GM19240 (cell line): ENCODE results near the gene SLC25A31.
A peak's percentile ranks its signal among the peaks of the same experiment; 100 is the strongest.

Experiments used
- DNase-seq: peaks from one replicate; pipeline ENCODE4 v3.0.0; 2011; ENCODE audit warnings: low spot score; ENCODE audit not compliant: insufficient read length

The SLC25A31 gene

GRCh38 chr4:127730142-127730913, at the start of gene SLC25A31:
SLC25A31 (plus strand) TSS chr4:127730400; CDS start chr4:127730546, 146 bp downstream.
- no peak for DNase-seq

- no peak for DNase-seq
Observed at GRCh38 chr4:127685292-127685691, 44.9 kb upstream of the SLC25A31 start.

GRCh38 chr4:127686658-127687057, 43.5 kb upstream of the SLC25A31 start:
- DNase-seq: no peak

DNA sequence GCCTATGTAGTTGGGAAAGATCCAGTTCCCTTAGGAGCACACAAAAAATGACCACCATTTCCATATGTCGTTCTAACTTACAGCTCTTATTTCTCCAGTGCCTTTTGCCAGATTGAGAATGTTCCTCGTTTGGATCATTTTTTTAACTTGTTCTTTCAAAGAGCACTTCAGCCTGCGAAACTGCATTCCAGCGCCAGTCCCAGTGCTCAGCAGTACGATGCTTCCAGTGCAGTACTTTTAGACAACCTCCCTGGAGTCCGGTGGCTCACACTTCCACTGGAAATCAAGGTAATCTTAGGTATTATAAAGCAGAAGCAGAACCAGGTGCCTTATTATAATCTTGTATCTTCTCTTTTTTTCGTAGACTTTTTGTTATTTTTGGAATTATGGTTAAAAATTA, 42.6 kb upstream of the SLC25A31 start:
- DNase-seq: no peak

DNA sequence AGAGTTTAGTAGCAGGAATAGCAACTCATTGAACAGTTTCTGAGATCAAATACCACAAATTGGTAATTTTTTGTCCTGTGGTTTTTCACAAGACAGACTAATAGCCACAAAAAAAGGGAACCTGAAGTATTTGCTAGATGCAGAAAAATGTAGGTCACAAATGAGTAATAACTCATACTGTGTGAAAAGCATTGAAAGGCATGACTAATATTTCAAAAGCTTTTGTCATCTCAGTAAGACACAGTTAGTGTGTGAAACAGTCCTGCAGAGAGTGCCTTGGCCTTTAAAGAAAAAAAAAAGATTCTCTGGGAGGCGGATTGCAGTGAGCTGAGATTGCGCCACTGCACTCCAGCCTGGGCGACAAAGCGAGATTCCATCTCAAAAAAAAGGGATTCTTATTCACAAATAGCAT, 31.4 kb upstream of the SLC25A31 start:
- DNase-seq: peak; percentile 5

GRCh38 chr4:127708985-127709384, 21.2 kb upstream of the SLC25A31 start:
- no peak for DNase-seq

DNA sequence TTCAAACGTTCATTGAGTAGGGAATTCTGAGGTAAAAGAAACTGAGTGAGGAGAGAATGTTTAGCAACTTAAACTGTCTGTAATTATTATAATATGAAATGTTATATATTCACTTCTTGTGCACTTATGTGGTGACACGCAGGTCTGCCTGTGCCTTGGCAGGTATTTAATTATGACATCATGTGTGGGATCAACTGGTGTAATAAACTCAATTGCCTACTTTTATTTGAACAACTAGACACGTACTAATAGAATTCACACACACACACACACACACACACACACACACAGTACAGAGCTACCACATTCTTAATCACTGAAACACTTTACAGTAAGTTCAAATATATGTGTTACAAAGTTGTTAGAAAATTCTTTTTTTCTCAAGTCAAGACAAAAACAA, 20.7 kb upstream of the SLC25A31 start:
- no peak for DNase-seq

DNA sequence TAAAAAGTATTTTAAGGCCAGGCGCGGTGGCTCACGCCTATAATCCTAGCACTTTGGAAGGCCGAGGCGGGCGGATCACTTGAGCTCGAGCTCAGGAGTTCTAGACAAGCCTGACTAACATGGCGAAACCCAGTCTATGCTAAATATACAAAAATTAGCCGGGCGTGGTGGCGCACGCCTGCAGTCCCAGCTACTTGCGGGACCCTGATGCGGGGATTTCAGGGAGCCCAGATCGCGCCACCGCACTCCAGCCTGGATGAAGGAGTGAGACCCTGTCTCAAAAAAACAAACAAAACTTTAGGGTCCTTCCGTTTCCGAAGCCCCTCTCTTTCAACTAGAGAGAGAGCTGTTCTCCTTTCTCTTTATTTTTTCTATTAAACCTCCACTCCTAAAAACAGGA, 1.2 kb downstream of the SLC25A31 start:
- no peak for DNase-seq

DNA sequence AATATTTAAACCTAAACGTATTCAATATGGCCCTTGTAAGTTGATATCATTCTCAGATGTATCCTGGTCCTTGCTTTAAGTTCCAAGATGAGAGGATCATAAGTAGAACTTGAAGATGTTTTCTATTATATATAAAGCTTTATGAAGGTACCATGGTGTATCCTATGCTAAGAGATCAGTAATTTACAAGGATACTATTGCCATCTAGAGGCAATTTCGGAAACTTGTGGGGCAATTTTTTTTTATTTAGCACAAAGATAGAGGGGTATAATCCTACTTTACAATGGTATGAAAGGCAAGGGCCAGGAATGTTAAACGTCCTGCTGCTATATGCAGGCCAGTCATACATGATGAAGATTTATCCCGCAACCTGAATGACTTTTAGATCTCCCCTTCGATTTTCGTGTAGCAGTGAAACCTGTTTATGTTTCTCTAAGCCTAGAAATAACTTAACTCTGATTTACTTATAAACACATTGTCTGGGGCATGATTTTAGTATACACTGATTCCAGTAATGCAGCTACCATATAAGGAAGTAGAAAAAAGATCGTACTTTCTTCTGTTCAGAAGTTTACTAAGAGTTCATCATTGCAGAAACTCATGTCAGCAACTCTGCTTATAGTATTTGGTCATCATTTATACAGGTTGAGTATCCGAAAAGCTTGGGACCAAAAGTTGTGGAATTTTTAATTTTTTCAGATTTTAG, 2.6 kb downstream of the SLC25A31 start:
- no peak for DNase-seq

DNA sequence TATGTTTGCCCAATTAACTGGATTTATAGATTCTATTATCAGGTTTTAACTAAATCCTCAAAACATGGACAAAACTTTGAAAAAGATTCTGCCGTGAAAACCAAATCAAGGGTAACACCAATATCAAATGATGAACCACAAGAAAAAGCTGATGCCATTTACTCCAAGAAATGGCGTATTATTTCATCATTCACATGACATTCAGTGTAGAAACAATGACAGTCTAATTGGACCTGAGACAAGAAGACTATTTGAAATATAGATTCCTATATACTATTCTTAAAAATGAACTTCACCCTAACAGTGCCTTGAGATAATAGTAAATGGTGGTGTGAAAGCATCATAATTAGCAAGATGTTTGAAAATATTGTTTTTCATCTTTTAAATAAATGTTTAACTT, 4.8 kb downstream of the SLC25A31 start:
- DNase-seq: no peak

GRCh38 chr4:127737295-127737694, 7.1 kb downstream of the SLC25A31 start:
- DNase-seq: no peak

GRCh38 chr4:127741247-127741646, 11.0 kb downstream of the SLC25A31 start:
- no peak for DNase-seq

DNA sequence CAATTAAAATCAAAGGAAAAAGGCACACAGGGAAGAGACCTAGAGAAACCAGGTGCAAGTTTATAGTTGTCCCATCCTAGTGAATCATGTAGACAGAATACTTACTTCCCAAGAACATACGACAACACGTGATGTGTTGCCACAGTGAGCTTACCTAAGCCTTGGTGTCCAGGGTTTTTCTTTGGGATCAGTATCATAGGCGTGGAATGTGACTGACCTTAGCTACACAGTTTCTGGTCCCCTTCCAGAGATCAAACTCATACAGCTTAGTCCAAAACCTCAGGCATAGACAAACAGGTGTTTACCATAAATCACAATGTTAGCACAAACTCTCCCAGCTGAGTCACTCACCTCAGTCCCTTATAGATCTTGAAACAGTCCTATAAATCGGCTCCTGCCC, 17.7 kb downstream of the SLC25A31 start:
- DNase-seq: no peak

DNA sequence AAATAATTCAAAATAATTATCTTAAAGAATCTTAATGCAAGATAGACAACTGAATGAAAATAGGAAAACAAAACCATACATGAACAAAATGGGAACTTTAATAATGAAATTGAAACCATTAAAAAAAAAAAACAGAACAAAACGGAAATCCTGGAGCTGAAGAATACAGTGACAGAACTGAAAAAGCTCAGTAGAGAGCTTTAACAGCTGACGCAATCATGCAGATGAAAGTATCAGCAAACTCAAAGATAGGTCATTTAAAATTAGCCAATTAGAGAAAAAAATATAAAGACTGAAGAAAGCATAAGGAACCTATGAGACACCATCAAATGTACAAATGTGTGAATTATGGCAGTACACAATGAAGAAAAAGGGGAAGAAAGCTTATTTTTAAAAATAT, 18.8 kb downstream of the SLC25A31 start:
- DNase-seq: no peak

DNA sequence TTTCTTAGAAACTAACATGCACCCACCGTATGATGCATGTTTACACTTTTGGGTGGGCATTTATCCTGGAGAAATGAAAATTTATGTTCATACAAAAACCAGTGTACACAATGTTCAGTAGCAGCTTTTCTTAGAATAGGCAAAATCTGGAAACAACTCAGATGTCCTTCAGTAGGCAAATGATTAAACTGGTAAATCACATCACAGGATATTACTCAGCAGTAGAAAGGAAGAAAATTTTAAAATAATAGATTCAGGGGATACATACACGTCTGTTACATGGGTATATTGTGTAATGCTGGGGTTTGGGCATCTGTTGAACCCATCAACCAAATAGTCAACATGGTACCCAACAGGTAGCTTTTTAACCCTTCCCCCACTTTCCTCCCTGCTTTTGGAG, 26.7 kb downstream of the SLC25A31 start:
- no peak for DNase-seq

- no peak for DNase-seq
Observed at GRCh38 chr4:127759228-127759820, 29.1 kb downstream of the SLC25A31 start.

DNA sequence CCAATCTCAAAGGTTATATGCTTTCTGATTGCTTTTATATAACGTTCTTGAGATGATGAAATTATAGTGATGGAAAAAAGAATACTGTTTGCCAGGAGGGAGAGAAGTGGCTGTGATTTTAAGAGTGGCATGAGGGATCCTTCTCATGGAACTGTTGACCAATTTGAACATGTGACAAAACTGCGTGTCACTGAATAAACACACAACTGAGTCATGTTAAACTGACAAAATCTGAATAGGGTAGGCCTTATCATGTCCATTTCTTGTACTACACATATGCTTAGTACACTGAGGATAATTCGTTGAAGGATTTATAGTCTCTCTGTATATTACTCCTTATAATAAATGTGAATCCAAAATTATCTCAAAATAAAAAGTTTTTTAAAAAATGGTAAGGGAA, 29.7 kb downstream of the SLC25A31 start:
- DNase-seq: no peak

DNA sequence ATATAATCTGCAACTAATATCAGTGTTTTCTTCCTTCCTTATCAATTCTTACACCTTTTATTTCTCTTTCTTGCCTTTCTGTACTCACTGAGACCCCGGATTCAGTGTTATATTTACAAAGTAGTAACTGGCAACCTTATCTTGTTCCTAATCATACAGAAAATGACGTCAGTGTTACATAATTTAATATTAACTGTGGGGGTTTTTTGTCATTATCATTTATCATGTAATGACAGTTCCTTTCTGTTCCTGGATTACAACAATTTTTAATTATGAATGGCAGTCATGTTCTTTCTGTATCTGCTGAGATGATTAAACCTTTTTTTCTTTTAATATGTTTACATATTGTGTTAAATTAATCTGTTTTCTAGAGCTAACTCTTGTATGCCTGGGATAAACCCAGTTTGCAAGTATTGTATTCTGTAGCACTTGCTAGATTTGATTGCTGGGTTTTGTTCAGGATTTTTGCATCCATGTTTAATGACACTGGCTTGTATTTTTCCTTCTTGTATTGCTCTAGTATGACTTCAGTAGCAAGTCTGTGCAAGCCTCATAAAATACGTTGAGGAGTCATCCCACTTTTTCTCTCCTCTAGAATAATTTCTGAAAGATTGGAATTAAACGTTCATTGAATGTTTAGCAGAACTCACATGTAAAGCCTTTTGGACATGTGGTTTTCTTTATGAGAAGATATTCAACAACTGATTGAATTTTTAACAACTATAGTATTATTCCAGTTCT, 41.5 kb downstream of the SLC25A31 start:
- no peak for DNase-seq

- DNase-seq: no peak
Observed at GRCh38 chr4:127772769-127773671, 42.8 kb downstream of the SLC25A31 start.

GRCh38 chr4:127775843-127776242, 45.6 kb downstream of the SLC25A31 start:
- DNase-seq: no peak

DNA sequence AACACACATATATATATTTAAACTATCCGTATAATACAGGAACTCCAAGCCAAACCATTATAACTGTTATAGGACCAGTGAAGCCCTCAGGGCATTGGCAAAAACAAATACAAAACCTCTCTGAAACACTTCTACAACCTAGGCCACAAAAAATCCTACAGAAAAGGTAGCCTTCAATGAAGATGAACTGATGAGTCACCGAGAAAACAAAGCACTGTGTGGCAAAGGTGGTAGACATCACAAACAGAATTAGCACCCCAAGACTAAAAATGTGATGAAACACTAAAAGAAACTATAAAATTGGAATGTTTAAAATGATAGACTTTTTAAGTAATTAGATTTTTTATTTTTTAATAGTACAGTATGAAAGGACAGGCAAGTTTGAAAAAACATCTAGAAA, 46.4 kb downstream of the SLC25A31 start:
- DNase-seq: no peak
